ENCODE results near the gene CCDC177.
A peak's percentile ranks its signal among the peaks of the same experiment; 100 is the strongest.

The CCDC177 gene

DNA sequence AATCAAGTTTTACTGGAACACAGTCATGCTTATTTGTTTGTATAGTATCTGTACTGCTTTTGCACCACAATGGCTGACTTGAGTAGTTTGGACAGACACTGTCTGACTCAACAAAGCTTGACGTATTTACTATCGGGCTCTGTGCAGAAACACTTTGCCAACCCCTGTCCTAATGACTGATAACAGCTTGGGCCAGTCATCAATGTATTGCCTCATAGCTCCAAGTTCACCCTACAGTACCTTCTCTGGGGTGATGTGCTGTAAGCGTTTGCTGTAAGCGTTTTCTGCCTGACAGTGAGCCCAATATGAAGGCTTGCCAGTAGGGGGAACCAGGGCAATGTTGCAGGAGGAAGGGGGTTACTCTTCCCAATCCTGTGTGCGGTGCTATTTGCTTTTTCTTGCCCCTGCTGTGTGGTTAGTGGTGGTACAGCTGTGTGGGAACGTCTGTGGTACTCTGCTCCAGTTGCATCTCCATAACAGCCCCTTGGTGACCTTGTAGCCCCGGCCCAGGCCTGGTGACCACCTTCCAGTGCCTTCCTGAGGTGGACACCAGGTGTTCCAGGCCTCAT is 5.4 kb upstream of the CCDC177 start:
- Histone ChIP-seq H3K9me3 (ENCODE audit: control insufficient read depth, insufficient read depth, low read depth, low read length) (no peaks in the 10 kb centered on the region), H3K4me3 (ENCODE audit: low read depth, low read length) (no peak overlapping the region), H3K36me3 (ENCODE audit: control insufficient read depth in 2 of 2, insufficient read depth in 1 of 2, low read length in 2 of 2) (no peaks in the 10 kb centered on the region), H3K4me1 (ENCODE audit: control insufficient read depth, insufficient read depth, low read length) (no peaks in the 10 kb centered on the region), H3K27ac (ENCODE audit: extremely low read depth, low read depth, low read length) (no peak overlapping the region)
- ChIA-PET CTCF (interaction anchor here (0.8 to 2.0 kb wide), 13 partner anchors 8 to 494 kb away, joined by 3 to 11 read pairs (median 4); no protein-coding TSS in a partner anchor), POLR2A (no interaction called here)
- TF ChIP-seq ZNF629 (tag by site-specific recombination; IDR thresholded peaks at IDR 0.05) (0 out of 2 replicates have a peak, but pooled peaks have one; percentile 17), SP7 (tag by site-specific recombination; IDR thresholded peaks at IDR 0.05) (no peak), ZNF600 (tag by site-specific recombination; IDR thresholded peaks at IDR 0.05) (peak; percentile 61), ZNF529 (tag by site-specific recombination; IDR thresholded peaks at IDR 0.05; ENCODE audit: insufficient replicate concordance) (no peak), ZNF266 (tag by site-specific recombination; IDR thresholded peaks at IDR 0.05; ENCODE audit: low read depth) (no peak), ZNF169 (tag by site-specific recombination; IDR thresholded peaks at IDR 0.05) (no peak), ZNF792 (tag by site-specific recombination; IDR thresholded peaks at IDR 0.05) (no peak), ZNF211 (tag by site-specific recombination; IDR thresholded peaks at IDR 0.05; ENCODE audit: low read depth) (no peak), ZNF248 (tag by site-specific recombination; IDR thresholded peaks at IDR 0.05) (no peak), ZNF274 (IDR thresholded peaks at IDR 0.05; ENCODE audit: low read length) (no peak), ZNF274 (tag by site-specific recombination; IDR thresholded peaks at IDR 0.05; ENCODE audit: borderline replicate concordance) (no peak)
- TF ChIP-seq, protein P1, sequence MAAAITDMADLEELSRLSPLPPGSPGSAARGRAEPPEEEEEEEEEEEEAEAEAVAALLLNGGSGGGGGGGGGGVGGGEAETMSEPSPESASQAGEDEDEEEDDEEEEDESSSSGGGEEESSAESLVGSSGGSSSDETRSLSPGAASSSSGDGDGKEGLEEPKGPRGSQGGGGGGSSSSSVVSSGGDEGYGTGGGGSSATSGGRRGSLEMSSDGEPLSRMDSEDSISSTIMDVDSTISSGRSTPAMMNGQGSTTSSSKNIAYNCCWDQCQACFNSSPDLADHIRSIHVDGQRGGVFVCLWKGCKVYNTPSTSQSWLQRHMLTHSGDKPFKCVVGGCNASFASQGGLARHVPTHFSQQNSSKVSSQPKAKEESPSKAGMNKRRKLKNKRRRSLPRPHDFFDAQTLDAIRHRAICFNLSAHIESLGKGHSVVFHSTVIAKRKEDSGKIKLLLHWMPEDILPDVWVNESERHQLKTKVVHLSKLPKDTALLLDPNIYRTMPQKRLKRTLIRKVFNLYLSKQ (tag by site-specific recombination; IDR thresholded peaks at IDR 0.05; ENCODE audit: borderline replicate concordance): no peak
- TF ChIP-seq, protein P2, sequence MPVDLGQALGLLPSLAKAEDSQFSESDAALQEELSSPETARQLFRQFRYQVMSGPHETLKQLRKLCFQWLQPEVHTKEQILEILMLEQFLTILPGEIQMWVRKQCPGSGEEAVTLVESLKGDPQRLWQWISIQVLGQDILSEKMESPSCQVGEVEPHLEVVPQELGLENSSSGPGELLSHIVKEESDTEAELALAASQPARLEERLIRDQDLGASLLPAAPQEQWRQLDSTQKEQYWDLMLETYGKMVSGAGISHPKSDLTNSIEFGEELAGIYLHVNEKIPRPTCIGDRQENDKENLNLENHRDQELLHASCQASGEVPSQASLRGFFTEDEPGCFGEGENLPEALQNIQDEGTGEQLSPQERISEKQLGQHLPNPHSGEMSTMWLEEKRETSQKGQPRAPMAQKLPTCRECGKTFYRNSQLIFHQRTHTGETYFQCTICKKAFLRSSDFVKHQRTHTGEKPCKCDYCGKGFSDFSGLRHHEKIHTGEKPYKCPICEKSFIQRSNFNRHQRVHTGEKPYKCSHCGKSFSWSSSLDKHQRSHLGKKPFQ (tag by site-specific recombination; IDR thresholded peaks at IDR 0.05): no peak
- TF ChIP-seq, protein P3, sequence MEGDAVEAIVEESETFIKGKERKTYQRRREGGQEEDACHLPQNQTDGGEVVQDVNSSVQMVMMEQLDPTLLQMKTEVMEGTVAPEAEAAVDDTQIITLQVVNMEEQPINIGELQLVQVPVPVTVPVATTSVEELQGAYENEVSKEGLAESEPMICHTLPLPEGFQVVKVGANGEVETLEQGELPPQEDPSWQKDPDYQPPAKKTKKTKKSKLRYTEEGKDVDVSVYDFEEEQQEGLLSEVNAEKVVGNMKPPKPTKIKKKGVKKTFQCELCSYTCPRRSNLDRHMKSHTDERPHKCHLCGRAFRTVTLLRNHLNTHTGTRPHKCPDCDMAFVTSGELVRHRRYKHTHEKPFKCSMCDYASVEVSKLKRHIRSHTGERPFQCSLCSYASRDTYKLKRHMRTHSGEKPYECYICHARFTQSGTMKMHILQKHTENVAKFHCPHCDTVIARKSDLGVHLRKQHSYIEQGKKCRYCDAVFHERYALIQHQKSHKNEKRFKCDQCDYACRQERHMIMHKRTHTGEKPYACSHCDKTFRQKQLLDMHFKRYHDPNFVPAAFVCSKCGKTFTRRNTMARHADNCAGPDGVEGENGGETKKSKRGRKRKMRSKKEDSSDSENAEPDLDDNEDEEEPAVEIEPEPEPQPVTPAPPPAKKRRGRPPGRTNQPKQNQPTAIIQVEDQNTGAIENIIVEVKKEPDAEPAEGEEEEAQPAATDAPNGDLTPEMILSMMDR (tag by site-specific recombination; IDR thresholded peaks at IDR 0.05): peak; percentile 90
- TF ChIP-seq, protein P4, sequence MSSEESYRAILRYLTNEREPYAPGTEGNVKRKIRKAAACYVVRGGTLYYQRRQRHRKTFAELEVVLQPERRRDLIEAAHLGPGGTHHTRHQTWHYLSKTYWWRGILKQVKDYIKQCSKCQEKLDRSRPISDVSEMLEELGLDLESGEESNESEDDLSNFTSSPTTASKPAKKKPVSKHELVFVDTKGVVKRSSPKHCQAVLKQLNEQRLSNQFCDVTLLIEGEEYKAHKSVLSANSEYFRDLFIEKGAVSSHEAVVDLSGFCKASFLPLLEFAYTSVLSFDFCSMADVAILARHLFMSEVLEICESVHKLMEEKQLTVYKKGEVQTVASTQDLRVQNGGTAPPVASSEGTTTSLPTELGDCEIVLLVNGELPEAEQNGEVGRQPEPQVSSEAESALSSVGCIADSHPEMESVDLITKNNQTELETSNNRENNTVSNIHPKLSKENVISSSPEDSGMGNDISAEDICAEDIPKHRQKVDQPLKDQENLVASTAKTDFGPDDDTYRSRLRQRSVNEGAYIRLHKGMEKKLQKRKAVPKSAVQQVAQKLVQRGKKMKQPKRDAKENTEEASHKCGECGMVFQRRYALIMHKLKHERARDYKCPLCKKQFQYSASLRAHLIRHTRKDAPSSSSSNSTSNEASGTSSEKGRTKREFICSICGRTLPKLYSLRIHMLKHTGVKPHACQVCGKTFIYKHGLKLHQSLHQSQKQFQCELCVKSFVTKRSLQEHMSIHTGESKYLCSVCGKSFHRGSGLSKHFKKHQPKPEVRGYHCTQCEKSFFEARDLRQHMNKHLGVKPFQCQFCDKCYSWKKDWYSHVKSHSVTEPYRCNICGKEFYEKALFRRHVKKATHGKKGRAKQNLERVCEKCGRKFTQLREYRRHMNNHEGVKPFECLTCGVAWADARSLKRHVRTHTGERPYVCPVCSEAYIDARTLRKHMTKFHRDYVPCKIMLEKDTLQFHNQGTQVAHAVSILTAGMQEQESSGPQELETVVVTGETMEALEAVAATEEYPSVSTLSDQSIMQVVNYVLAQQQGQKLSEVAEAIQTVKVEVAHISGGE (tag by site-specific recombination; conservative IDR thresholded peaks at IDR 0.05; ENCODE audit: low read depth): no peak
- TF ChIP-seq, protein P5, sequence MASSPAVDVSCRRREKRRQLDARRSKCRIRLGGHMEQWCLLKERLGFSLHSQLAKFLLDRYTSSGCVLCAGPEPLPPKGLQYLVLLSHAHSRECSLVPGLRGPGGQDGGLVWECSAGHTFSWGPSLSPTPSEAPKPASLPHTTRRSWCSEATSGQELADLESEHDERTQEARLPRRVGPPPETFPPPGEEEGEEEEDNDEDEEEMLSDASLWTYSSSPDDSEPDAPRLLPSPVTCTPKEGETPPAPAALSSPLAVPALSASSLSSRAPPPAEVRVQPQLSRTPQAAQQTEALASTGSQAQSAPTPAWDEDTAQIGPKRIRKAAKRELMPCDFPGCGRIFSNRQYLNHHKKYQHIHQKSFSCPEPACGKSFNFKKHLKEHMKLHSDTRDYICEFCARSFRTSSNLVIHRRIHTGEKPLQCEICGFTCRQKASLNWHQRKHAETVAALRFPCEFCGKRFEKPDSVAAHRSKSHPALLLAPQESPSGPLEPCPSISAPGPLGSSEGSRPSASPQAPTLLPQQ (tag by site-specific recombination; IDR thresholded peaks at IDR 0.05): 0 out of 2 replicates have a peak, but pooled peaks have one; percentile 23
- TF ChIP-seq, protein P6, sequence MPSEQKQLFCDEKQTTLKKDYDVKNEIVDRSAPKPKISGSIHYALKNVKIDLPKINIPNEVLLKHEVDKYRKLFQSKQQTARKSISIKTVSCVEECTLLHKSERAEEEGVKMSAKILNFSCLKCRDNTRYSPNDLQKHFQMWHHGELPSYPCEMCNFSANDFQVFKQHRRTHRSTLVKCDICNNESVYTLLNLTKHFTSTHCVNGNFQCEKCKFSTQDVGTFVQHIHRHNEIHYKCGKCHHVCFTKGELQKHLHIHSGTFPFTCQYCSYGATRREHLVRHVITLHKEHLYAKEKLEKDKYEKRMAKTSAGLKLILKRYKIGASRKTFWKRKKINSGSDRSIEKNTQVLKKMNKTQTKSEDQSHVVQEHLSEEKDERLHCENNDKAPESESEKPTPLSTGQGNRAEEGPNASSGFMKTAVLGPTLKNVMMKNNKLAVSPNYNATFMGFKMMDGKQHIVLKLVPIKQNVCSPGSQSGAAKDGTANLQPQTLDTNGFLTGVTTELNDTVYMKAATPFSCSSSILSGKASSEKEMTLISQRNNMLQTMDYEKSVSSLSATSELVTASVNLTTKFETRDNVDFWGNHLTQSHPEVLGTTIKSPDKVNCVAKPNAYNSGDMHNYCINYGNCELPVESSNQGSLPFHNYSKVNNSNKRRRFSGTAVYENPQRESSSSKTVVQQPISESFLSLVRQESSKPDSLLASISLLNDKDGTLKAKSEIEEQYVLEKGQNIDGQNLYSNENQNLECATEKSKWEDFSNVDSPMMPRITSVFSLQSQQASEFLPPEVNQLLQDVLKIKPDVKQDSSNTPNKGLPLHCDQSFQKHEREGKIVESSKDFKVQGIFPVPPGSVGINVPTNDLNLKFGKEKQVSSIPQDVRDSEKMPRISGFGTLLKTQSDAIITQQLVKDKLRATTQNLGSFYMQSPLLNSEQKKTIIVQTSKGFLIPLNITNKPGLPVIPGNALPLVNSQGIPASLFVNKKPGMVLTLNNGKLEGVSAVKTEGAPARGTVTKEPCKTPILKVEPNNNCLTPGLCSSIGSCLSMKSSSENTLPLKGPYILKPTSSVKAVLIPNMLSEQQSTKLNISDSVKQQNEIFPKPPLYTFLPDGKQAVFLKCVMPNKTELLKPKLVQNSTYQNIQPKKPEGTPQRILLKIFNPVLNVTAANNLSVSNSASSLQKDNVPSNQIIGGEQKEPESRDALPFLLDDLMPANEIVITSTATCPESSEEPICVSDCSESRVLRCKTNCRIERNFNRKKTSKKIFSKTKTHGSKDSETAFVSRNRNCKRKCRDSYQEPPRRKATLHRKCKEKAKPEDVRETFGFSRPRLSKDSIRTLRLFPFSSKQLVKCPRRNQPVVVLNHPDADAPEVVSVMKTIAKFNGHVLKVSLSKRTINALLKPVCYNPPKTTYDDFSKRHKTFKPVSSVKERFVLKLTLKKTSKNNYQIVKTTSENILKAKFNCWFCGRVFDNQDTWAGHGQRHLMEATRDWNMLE (tag by site-specific recombination; conservative IDR thresholded peaks at IDR 0.05; ENCODE audit: low read depth): no peak
- TF ChIP-seq, protein P7, sequence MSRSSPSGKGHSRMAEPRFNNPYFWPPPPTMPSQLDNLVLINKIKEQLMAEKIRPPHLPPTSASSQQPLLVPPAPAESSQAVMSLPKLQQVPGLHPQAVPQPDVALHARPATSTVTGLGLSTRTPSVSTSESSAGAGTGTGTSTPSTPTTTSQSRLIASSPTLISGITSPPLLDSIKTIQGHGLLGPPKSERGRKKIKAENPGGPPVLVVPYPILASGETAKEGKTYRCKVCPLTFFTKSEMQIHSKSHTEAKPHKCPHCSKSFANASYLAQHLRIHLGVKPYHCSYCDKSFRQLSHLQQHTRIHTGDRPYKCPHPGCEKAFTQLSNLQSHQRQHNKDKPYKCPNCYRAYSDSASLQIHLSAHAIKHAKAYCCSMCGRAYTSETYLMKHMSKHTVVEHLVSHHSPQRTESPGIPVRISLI (tag by site-specific recombination; IDR thresholded peaks at IDR 0.05): no peak
- TF ChIP-seq, protein P8, sequence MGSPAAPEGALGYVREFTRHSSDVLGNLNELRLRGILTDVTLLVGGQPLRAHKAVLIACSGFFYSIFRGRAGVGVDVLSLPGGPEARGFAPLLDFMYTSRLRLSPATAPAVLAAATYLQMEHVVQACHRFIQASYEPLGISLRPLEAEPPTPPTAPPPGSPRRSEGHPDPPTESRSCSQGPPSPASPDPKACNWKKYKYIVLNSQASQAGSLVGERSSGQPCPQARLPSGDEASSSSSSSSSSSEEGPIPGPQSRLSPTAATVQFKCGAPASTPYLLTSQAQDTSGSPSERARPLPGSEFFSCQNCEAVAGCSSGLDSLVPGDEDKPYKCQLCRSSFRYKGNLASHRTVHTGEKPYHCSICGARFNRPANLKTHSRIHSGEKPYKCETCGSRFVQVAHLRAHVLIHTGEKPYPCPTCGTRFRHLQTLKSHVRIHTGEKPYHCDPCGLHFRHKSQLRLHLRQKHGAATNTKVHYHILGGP (tag by site-specific recombination; IDR thresholded peaks at IDR 0.05): no peak

All from HEK293 (cell line).